PFSK-1 (cell line): ENCODE results near the gene SVIL.

Experiments used
- FOXP2 ChIP-seq: optimal IDR thresholded peaks from 2 replicates; pipeline ENCODE3; 2011; ENCODE audit warnings: borderline replicate concordance, control low read depth, inconsistent platforms; ENCODE audit not compliant: insufficient read depth; ENCODE audit errors: extremely low read length, extremely low read depth
- POLR2AphosphoS5 ChIP-seq: IDR thresholded peaks from 2 replicates; pipeline ENCODE4 v1.6.1; 2012; ENCODE audit warnings: low read depth, mild to moderate bottlenecking, control low read depth, low read length, moderate library complexity
- REST ChIP-seq, 2 experiments: IDR thresholded peaks; 2 replicates each; pipeline versions ENCODE4 v1.6.1 to v1.8.0; 2011 to 2012; ENCODE audit warnings: low read depth in 2 of 2, low read length in 2 of 2, control low read depth in 1 of 2, inconsistent platforms in 1 of 2, mild to moderate bottlenecking in 1 of 2, moderate library complexity in 1 of 2; ENCODE audit not compliant: insufficient read depth in 1 of 2
- SIN3A ChIP-seq: IDR thresholded peaks from 2 replicates; pipeline ENCODE4 v1.6.1; 2012; ENCODE audit warnings: mild to moderate bottlenecking, low read length, moderate library complexity, borderline replicate concordance; ENCODE audit not compliant: insufficient read depth
- TAF1 ChIP-seq: IDR thresholded peaks from 2 replicates; pipeline ENCODE4 v1.6.1; 2012; ENCODE audit warnings: low read length, control low read depth, borderline replicate concordance; ENCODE audit not compliant: insufficient read depth

The SVIL gene

GRCh38 chr10:29427667-29428066, 207.1 kb downstream of the SVIL start:
- TF ChIP-seq FOXP2 = no peak
- no peak for TF ChIP-seq REST (IDR thresholded peaks at IDR 0.05; ENCODE audit: insufficient read depth in 1 of 2, low read depth in 2 of 2, low read length in 2 of 2)
- no peak for TF ChIP-seq TAF1
- TF ChIP-seq POLR2AphosphoS5 = no peak
- no peak for TF ChIP-seq SIN3A

- no peak for TF ChIP-seq POLR2AphosphoS5
- TF ChIP-seq REST (IDR thresholded peaks at IDR 0.05; ENCODE audit: insufficient read depth in 1 of 2, low read depth in 2 of 2, low read length in 2 of 2) = no peak
These were observed 208.4 kb downstream of the SVIL start for GRCh38 chr10:29426420-29426819.

- TF ChIP-seq POLR2AphosphoS5 (no peak), TAF1 (no peak), FOXP2 (no peak), REST (IDR thresholded peaks at IDR 0.05; ENCODE audit: insufficient read depth in 1 of 2, low read depth in 2 of 2, low read length in 2 of 2) (no peak), SIN3A (no peak)
These were observed 210.8 kb downstream of the SVIL start for GRCh38 chr10:29424017-29424416.

- TF ChIP-seq SIN3A = no peak
- TF ChIP-seq FOXP2 = no peak
- no peak for TF ChIP-seq TAF1
- TF ChIP-seq POLR2AphosphoS5 = no peak
- TF ChIP-seq REST (IDR thresholded peaks at IDR 0.05; ENCODE audit: insufficient read depth in 1 of 2, low read depth in 2 of 2, low read length in 2 of 2) = no peak
These were observed 214.0 kb downstream of the SVIL start for GRCh38 chr10:29420744-29421143.

- TF ChIP-seq TAF1 (no peak), POLR2AphosphoS5 (no peak), SIN3A (no peak), REST (IDR thresholded peaks at IDR 0.05; ENCODE audit: insufficient read depth in 1 of 2, low read depth in 2 of 2, low read length in 2 of 2) (no peak), FOXP2 (no peak)
These were observed 217.4 kb downstream of the SVIL start for GRCh38 chr10:29417324-29417723.
